Progenitor cell of endocrine pancreas (in vitro differentiated cells): ENCODE data around the gene HLA-DQB1. TPM values are rescaled to one million over a fixed set of nuclear protein-coding genes. Genes with fewer than 3 reads are reported as not detected.
A peak's percentile ranks its signal among the peaks of the same experiment; 100 is the strongest.
"Not testable (repeated sequence)": the region's sequence is repeated elsewhere in the genome, so short reads cannot be mapped to it uniquely, and the experiment has no call there.

Experiments
- DNase-seq: peaks from one replicate; pipeline ENCODE4 v3.0.0; 2021; ENCODE audit warnings: low spot score; ENCODE audit not compliant: unreplicated experiment
- H3K27ac Mint-ChIP-seq: 2 replicates; pipeline ENCODE4 v1.8.0; 2021; ENCODE audit warnings: mild to moderate bottlenecking, moderate library complexity, mixed read lengths
- H3K27me3 Mint-ChIP-seq: 2 replicates; pipeline ENCODE4 v1.8.0; 2021; ENCODE audit warnings: mixed read lengths
- H3K36me3 Mint-ChIP-seq: 2 replicates; pipeline ENCODE4 v1.8.0; 2022; ENCODE audit warnings: mixed read lengths; ENCODE audit not compliant: insufficient read depth
- H3K4me1 Mint-ChIP-seq: 2 replicates; pipeline ENCODE4 v1.8.0; 2021; ENCODE audit warnings: low read depth, mixed read lengths
- H3K4me3 Mint-ChIP-seq: 2 replicates; pipeline ENCODE4 v1.8.0; 2021; ENCODE audit warnings: low read depth, mild to moderate bottlenecking, moderate library complexity, mixed read lengths
- H3K9me3 Mint-ChIP-seq: 2 replicates; pipeline ENCODE4 v1.8.0; 2021; ENCODE audit warnings: low read depth, mixed read lengths
- long read RNA-seq: library from polyadenylated mRNA; unstranded; transcript quantifications from one replicate; pipeline ENCODE4 v2.0.0, GENCODE V29; 2020
- total RNA-seq: library from RNA; stranded (reverse); gene quantifications from 2 replicates; pipeline ENCODE4 v1.2.1, GENCODE V29; 2021
- TF ChIP-seq, protein P1 (sequence below): fragments of 200-600 bp; sonication (generic); IDR thresholded peaks from one replicate; pipeline ENCODE4 v1.5.0; 2021; ENCODE audit warnings: antibody characterized with exemption, mild to moderate bottlenecking; ENCODE audit not compliant: unreplicated experiment

Gene HLA-DQB1
- 6.1 TPM in 2 replicates for total RNA-seq
- long read RNA-seq, transcript HLA-DQB1-205 (5 exons, 1,642 nt) = major isoform, 20 of 25 reads
- long read RNA-seq, partial matches to known transcripts = 2 of 25 reads
- long read RNA-seq, other reads (novel, unspliced or antisense) = 2 of 25 reads

DNA sequence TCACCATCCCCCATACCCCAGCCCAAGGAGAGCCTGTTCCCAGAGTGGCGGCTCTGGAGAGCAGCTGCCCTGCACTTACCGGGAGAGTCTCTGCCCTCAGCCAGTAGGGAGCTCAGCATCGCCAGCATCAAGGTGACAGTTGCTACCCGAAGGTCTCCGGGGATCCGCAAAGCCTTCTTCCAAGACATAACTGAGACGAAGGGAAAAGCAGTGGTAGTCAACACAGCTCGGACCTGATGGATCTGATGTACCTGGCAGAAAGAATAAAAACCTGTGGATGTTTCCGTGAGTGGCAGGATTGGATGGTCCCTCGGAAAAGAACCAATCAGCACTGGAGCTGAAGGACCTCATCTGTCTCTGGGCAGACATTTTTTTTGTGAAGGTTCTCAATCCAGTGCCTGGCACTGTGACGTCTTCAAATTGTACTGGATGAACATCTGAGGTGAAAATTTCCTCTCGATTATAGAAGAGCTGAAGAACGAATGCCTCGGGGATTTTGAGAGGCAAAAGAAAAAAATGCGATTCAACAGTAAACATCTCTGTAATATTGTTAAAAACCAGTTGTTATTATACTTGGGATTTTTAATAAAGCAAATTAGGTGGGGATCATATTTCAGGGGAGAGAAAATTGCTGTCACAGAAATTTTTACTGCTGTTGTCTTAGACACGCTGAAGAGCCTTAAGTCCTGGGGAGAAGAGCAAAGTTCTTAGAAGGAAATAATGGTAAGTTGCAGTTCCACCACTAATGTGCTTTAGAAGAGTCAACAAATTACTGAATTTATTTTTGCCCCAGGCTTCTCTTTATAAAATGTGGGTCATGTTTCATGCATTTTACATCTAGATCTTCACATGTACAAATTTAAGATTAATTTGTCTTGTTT lies at the start of gene HLA-DQB1:
Gene HLA-DQB1 (minus strand): TSS at position 238 of the 881 bp plus-strand sequence. CDS start 50 bp downstream, at position 188.
- peaks cover 15% of the 10 kb centered on the region for H3K4me1 Mint-ChIP-seq
- TF ChIP-seq, protein P1, sequence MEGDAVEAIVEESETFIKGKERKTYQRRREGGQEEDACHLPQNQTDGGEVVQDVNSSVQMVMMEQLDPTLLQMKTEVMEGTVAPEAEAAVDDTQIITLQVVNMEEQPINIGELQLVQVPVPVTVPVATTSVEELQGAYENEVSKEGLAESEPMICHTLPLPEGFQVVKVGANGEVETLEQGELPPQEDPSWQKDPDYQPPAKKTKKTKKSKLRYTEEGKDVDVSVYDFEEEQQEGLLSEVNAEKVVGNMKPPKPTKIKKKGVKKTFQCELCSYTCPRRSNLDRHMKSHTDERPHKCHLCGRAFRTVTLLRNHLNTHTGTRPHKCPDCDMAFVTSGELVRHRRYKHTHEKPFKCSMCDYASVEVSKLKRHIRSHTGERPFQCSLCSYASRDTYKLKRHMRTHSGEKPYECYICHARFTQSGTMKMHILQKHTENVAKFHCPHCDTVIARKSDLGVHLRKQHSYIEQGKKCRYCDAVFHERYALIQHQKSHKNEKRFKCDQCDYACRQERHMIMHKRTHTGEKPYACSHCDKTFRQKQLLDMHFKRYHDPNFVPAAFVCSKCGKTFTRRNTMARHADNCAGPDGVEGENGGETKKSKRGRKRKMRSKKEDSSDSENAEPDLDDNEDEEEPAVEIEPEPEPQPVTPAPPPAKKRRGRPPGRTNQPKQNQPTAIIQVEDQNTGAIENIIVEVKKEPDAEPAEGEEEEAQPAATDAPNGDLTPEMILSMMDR = no peak
- H3K4me3 Mint-ChIP-seq = peak within 1 kb of the TSS; percentile 78
- peaks cover 42% of the 10 kb centered on the region for H3K27me3 Mint-ChIP-seq
- peak; percentile 11 for DNase-seq
- H3K36me3 Mint-ChIP-seq = no peaks in the 10 kb centered on the region
- H3K9me3 Mint-ChIP-seq = no peaks in the 10 kb centered on the region
- peak within 1 kb of the TSS; percentile 79 for H3K27ac Mint-ChIP-seq

DNA sequence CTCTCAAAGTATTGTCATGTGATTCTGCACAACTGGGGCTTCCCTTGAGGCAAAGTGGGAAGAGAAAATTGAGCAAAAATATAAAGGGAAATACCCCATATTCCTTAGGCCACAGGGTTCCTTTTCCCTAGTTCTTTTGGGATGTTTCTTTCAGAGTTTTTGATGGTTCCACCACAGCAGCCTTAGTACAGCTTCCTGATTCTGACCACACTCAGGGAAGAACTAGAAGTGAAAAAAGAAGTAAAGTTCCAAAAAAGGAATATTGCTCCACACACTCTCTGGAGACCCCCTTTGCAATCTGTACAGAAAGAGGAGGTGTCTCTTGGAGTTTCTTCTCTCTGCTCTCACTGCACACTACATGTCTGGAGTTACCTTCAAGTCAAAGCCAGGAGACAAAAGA lies 46.8 kb upstream of the HLA-DQB1 start:
- Mint-ChIP-seq H3K27ac (no peak overlapping the region), H3K4me1 (no peaks in the 10 kb centered on the region), H3K36me3 (no peaks in the 10 kb centered on the region), H3K27me3 (peaks cover 4% of the 10 kb centered on the region), H3K9me3 (no peaks in the 10 kb centered on the region), H3K4me3 (no peak overlapping the region)
- TF ChIP-seq, protein P1 = no peak
- DNase-seq = no peak

DNA sequence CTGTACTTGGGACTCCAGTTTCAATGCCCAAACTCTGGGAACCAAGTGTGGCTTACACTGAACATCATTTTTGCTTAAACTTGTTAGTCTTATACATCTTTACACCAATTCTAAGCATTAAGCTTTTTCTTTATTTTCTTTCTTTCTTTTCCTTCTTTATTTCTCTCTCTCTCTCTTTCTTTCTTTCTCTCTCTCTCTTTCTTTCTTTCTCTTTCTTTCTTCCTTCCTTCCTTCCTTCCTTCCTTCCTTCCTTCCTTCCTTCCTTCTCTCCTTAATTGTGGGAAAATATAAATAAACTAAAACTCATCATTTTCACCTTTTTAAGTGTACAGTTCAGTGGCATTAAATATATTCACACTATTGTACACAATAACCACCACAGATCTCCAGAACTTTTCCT lies 43.2 kb upstream of the HLA-DQB1 start:
- no peak for DNase-seq
- H3K27ac Mint-ChIP-seq = no peak overlapping the region
- H3K27me3 Mint-ChIP-seq = no peaks in the 10 kb centered on the region
- no peaks in the 10 kb centered on the region for H3K36me3 Mint-ChIP-seq
- TF ChIP-seq, protein P1 = no peak
- peaks cover 3% of the 10 kb centered on the region for H3K9me3 Mint-ChIP-seq
- no peak overlapping the region for H3K4me3 Mint-ChIP-seq
- no peaks in the 10 kb centered on the region for H3K4me1 Mint-ChIP-seq

DNA sequence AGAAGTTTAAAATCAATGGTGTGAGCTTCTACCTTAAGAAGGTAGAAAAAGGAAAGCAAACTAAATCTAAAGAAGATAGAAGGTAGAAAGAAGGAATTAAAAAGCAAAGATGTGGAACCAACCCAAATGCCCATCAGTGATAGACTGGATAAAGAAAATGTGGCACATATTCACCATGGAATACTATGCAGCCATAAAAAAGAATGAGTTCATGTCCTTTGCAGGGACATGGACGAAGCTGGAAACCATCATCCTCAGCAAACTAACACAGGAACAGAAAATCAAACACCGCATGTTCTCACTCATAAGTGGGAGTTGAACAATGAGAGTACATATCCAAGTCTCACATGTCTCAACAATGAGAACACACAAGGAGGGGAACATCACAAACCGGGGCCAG lies 38.7 kb upstream of the HLA-DQB1 start:
- not testable (repeated sequence) for H3K9me3 Mint-ChIP-seq, DNase-seq, H3K27ac Mint-ChIP-seq, H3K36me3 Mint-ChIP-seq, H3K4me3 Mint-ChIP-seq, H3K4me1 Mint-ChIP-seq
- peaks cover 30% of the 10 kb centered on the region for H3K27me3 Mint-ChIP-seq

DNA sequence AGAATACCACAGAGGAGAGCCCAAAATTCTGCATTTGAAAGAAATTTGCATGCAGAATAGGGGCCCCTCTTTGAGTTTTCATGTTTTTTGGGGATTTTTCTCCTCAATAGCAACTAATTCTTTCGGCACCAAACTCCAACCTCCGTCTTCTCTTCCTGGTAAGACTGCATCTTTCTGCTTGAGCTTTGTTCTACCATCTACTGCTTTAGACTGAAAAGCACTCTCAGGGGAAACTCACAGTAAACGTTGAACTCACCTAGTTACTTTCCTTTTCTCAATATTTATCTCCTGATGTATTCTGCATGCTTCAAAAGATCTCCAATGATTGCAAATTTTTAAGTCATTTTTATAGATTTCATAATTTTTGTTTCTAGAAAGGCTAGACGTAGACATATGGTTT lies 36.9 kb upstream of the HLA-DQB1 start:
- Mint-ChIP-seq H3K9me3 (peaks cover 3% of the 10 kb centered on the region), H3K4me3 (no peak overlapping the region), H3K4me1 (no peaks in the 10 kb centered on the region), H3K27me3 (peaks cover 38% of the 10 kb centered on the region), H3K36me3 (no peaks in the 10 kb centered on the region), H3K27ac (no peak overlapping the region)
- DNase-seq = no peak
- TF ChIP-seq, protein P1 = no peak
